Natural killer cell (primary cell): Measurements from ENCODE around the gene PDE4D. TPM values are rescaled to one million over a fixed set of nuclear protein-coding genes. Genes with fewer than 3 reads are reported as not detected.
"Not testable (repeated sequence)": the region's sequence is repeated elsewhere in the genome, so short reads cannot be mapped to it uniquely, and the experiment has no call there.

Experiments used
- ATAC-seq, 3 donors: fragments of 150-1000 bp in 2 of 3; fragments of 200-7000 bp in 1 of 3; cut with Tn5 transposase; 1 replicate in 1 of 3; 2 replicates in 2 of 3; pipeline ENCODE4 v1.10.0; 2021; ENCODE audit warnings: mild to moderate bottlenecking in 2 of 3, moderate library complexity in 2 of 3
- DNase-seq, 2 donors: peaks; one replicate each; pipeline versions ENCODE4 v3.0.0 to v3.0.0-alpha.2; 2013 to 2021; ENCODE audit warnings: mixed read lengths in 1 of 2
- H3K27ac ChIP-seq: one replicate; pipeline ENCODE4 v1.5.1; 2013; ENCODE audit warnings: mild to moderate bottlenecking, low read length
- H3K27me3 ChIP-seq: one replicate; pipeline ENCODE4 v1.6.1; 2013; ENCODE audit warnings: low read length; ENCODE audit not compliant: control insufficient read depth, insufficient read depth
- H3K36me3 ChIP-seq: one replicate; pipeline ENCODE4 v1.6.1; 2013; ENCODE audit warnings: low read length; ENCODE audit not compliant: control insufficient read depth, insufficient read depth
- H3K4me1 ChIP-seq: one replicate; pipeline ENCODE4 v1.6.1; 2013; ENCODE audit warnings: low read length; ENCODE audit not compliant: control insufficient read depth, insufficient read depth
- H3K4me3 ChIP-seq: one replicate; pipeline ENCODE4 v1.5.1; 2013; ENCODE audit warnings: low read length
- H3K9me3 ChIP-seq: one replicate; pipeline ENCODE4 v1.6.1; 2013; ENCODE audit warnings: low read length; ENCODE audit not compliant: control insufficient read depth, insufficient read depth
- H3K27ac Mint-ChIP-seq, 2 donors: one replicate each; pipeline ENCODE4 v1.8.0; 2022; ENCODE audit warnings: mild to moderate bottlenecking in 2 of 2, mixed read lengths in 2 of 2, moderate library complexity in 1 of 2
- H3K27me3 Mint-ChIP-seq, 2 donors: one replicate each; pipeline ENCODE4 v1.8.0; 2022; ENCODE audit warnings: low read depth in 2 of 2, mixed read lengths in 2 of 2
- H3K36me3 Mint-ChIP-seq: one replicate; pipeline ENCODE4 v1.8.0; 2022; ENCODE audit warnings: mixed read lengths
- H3K4me1 Mint-ChIP-seq, 2 donors: one replicate each; pipeline ENCODE4 v1.8.0; 2022; ENCODE audit warnings: mixed read lengths in 2 of 2
- H3K4me3 Mint-ChIP-seq: one replicate; pipeline ENCODE4 v1.8.0; 2022; ENCODE audit warnings: mild to moderate bottlenecking, moderate library complexity, mixed read lengths
- H3K9me3 Mint-ChIP-seq, 2 donors: one replicate each; pipeline ENCODE4 v1.8.0; 2022; ENCODE audit warnings: mixed read lengths in 2 of 2
- WGBS: methylation state at CpG from one replicate; pipeline ENCODE4 v1.1.7; 2013; ENCODE audit warnings: missing lambda C conversion rate; ENCODE audit not compliant: insufficient coverage; 5-methylcytosine and 5-hydroxymethylcytosine counted together
- intact Hi-C: fragments of 100-400 bp; cut with micrococcal nuclease; formaldehyde crosslinking; loops from one replicate; pipeline ENCODE4 v1.14.2; 2022
- total RNA-seq, 4 donors: library from RNA; stranded (reverse); fragments of 120-200 nt in 1 of 4; gene quantifications; one replicate each; pipeline versions ENCODE4 v1.2.3 to v1.2.4, GENCODE V29; 2013 to 2022
- TF ChIP-seq, protein P1 (sequence below): fragments of 200-600 bp; IDR thresholded peaks from one replicate; pipeline ENCODE4 v1.8.0; 2022; ENCODE audit warnings: antibody characterized with exemption

PDE4D gene
- total RNA-seq, 3 donors from 2014 or later (not counting 1 experiment from before 2014, with no cell fraction given), result 109 to 170 (median 116) TPM

- 100% methylated on average over 2 of the region's 2 CpGs for WGBS
- Histone ChIP-seq H3K4me3 (no peak overlapping the region), H3K4me1 (peaks cover 5% of the 10 kb centered on the region), H3K9me3 (no peaks in the 10 kb centered on the region), H3K27me3 (peaks cover 9% of the 10 kb centered on the region), H3K36me3 (no peaks in the 10 kb centered on the region), H3K27ac (no peak overlapping the region)
- no peaks in the 10 kb centered on the region for H3K36me3 Mint-ChIP-seq
- intact Hi-C loops, result no loop called here
- TF ChIP-seq, protein P1, sequence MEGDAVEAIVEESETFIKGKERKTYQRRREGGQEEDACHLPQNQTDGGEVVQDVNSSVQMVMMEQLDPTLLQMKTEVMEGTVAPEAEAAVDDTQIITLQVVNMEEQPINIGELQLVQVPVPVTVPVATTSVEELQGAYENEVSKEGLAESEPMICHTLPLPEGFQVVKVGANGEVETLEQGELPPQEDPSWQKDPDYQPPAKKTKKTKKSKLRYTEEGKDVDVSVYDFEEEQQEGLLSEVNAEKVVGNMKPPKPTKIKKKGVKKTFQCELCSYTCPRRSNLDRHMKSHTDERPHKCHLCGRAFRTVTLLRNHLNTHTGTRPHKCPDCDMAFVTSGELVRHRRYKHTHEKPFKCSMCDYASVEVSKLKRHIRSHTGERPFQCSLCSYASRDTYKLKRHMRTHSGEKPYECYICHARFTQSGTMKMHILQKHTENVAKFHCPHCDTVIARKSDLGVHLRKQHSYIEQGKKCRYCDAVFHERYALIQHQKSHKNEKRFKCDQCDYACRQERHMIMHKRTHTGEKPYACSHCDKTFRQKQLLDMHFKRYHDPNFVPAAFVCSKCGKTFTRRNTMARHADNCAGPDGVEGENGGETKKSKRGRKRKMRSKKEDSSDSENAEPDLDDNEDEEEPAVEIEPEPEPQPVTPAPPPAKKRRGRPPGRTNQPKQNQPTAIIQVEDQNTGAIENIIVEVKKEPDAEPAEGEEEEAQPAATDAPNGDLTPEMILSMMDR, result no peak
- H3K27me3 Mint-ChIP-seq, result peaks cover 24 to 38% of the 10 kb centered on the region in 2 donors
- H3K27ac Mint-ChIP-seq, result no peak overlapping the region
- ATAC-seq, result no peak
- no peak overlapping the region for H3K4me3 Mint-ChIP-seq
- no peaks in the 10 kb centered on the region for H3K9me3 Mint-ChIP-seq
- no peak for DNase-seq
- H3K4me1 Mint-ChIP-seq, result peaks cover 0 to 7% of the 10 kb centered on the region in 2 donors
These were observed 130.0 kb downstream of the PDE4D start for GRCh38 chr5:59763541-59763940.

GRCh38 chr5:59762232-59762631, 131.3 kb downstream of the PDE4D start:
- H3K27ac Mint-ChIP-seq, H3K27me3 ChIP-seq, ATAC-seq, H3K9me3 ChIP-seq, H3K36me3 Mint-ChIP-seq, H3K4me1 Mint-ChIP-seq, H3K9me3 Mint-ChIP-seq, intact Hi-C loops, H3K4me3 ChIP-seq, H3K4me1 ChIP-seq, H3K36me3 ChIP-seq, H3K27ac ChIP-seq, H3K4me3 Mint-ChIP-seq, DNase-seq: not testable (repeated sequence)
- peaks cover 11 to 25% of the 10 kb centered on the region in 2 donors for H3K27me3 Mint-ChIP-seq
- WGBS, result 87% methylated on average over 5 of the region's 5 CpGs

- intact Hi-C loops, result no loop called here
- no peak for DNase-seq
- H3K27me3 ChIP-seq, result no peaks in the 10 kb centered on the region
- no CpG with 5 or more reads among the region's 2 CpGs for WGBS
- no peaks in the 10 kb centered on the region for H3K9me3 ChIP-seq
- Mint-ChIP-seq H3K9me3 (no peaks in the 10 kb centered on the region), H3K4me3 (no peak overlapping the region), H3K27ac (no peak overlapping the region), H3K4me1 (no peaks in the 10 kb centered on the region), H3K36me3 (no peaks in the 10 kb centered on the region), H3K27me3 (peaks cover 4 to 15% of the 10 kb centered on the region in 2 donors)
- no peak overlapping the region for H3K4me3 ChIP-seq
- no peak overlapping the region for H3K27ac ChIP-seq
- TF ChIP-seq, protein P1, result no peak
- ATAC-seq, result no peak
- H3K4me1 ChIP-seq, result no peaks in the 10 kb centered on the region
- no peaks in the 10 kb centered on the region for H3K36me3 ChIP-seq
These were observed 132.7 kb downstream of the PDE4D start for GRCh38 chr5:59760785-59761348.

GRCh38 chr5:59759600-59760351, 133.8 kb downstream of the PDE4D start:
- peaks cover 4 to 7% of the 10 kb centered on the region in 2 donors for H3K27me3 Mint-ChIP-seq
- DNase-seq (no peak), ATAC-seq (no peak)
- H3K4me1 ChIP-seq, result no peaks in the 10 kb centered on the region
- H3K4me3 ChIP-seq, result no peak overlapping the region
- H3K27ac ChIP-seq, result no peak overlapping the region
- no peak overlapping the region for H3K4me3 Mint-ChIP-seq
- no peak overlapping the region for H3K27ac Mint-ChIP-seq
- TF ChIP-seq, protein P1, result no peak
- H3K36me3 Mint-ChIP-seq, result no peaks in the 10 kb centered on the region
- no peaks in the 10 kb centered on the region for H3K9me3 Mint-ChIP-seq
- H3K4me1 Mint-ChIP-seq, result no peaks in the 10 kb centered on the region
- H3K36me3 ChIP-seq, result no peaks in the 10 kb centered on the region
- WGBS, result 86% methylated on average over 4 of the region's 4 CpGs
- H3K9me3 ChIP-seq, result no peaks in the 10 kb centered on the region
- H3K27me3 ChIP-seq, result no peaks in the 10 kb centered on the region
- intact Hi-C loops, result no loop called here
